ENCODE results near the gene PDE4D.
A peak's percentile ranks its signal among the peaks of the same experiment; 100 is the strongest.

DNA sequence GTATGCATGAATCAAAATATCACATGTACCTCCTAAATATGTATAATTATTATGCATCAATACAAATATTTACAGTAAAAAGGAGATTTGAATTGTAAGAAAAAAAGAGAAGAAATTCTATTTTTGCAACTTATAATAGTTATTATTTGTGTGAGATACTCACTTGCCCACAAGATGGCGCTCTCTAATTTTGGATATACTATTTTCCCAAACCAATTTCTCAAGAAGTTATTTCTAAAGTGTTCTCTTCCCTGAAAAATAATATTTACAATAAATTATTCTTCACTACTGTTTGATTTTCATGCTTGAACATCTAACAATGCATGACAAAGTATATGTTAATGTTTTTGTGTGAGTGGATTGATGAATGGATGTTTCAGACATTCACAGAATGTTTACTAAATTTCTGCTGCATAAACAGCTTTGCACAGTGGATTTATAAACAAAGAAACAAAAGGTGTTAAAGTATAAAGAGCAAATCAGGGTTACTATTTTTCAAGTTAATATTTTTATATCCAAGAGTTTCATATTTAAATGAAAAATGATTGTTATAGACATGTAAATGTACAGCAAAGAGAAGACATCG, 503.4 kb downstream of the PDE4D start:
- TF ChIP-seq, protein P1, sequence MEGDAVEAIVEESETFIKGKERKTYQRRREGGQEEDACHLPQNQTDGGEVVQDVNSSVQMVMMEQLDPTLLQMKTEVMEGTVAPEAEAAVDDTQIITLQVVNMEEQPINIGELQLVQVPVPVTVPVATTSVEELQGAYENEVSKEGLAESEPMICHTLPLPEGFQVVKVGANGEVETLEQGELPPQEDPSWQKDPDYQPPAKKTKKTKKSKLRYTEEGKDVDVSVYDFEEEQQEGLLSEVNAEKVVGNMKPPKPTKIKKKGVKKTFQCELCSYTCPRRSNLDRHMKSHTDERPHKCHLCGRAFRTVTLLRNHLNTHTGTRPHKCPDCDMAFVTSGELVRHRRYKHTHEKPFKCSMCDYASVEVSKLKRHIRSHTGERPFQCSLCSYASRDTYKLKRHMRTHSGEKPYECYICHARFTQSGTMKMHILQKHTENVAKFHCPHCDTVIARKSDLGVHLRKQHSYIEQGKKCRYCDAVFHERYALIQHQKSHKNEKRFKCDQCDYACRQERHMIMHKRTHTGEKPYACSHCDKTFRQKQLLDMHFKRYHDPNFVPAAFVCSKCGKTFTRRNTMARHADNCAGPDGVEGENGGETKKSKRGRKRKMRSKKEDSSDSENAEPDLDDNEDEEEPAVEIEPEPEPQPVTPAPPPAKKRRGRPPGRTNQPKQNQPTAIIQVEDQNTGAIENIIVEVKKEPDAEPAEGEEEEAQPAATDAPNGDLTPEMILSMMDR (IDR thresholded peaks at IDR 0.05), result peak; percentile 40 to 77 (median 56)
- TF ChIP-seq POLR2A (IDR thresholded peaks at IDR 0.05), result no peak
